IMR-90 (cell line): ENCODE results near the gene PPM1K. TPM values are rescaled to one million over a fixed set of nuclear protein-coding genes. Genes with fewer than 3 reads are reported as not detected.

Source experiments
- ATAC-seq: fragments of 200-7000 bp; cut with Tn5 transposase; 2 replicates; pipeline ENCODE4 v1.9.1; 2020; ENCODE audit warnings: low read depth, mild to moderate bottlenecking, moderate library complexity
- BruUV-seq: library from RNA; stranded (reverse); fragments of 400-500 nt; replicated peaks from 2 replicates; lab custom pipeline; 2021; lab: Mats Ljungman, UMichigan
- CTCF ChIA-PET: fragments of 300-600 bp; formaldehyde crosslinking; extraction: SDS; loops from one replicate; lab custom pipeline; 2021; ENCODE audit warnings: antibody characterized with exemption; lab: Yijun Ruan, JAX
- POLR2A ChIA-PET: fragments of 300-600 bp; sonication (Branson Sonifier 250); formaldehyde crosslinking; loops from one replicate; lab custom pipeline; 2022; ENCODE audit warnings: antibody characterized with exemption; ENCODE audit not compliant: unreplicated experiment; lab: Charles Lee
- DNase-seq: peaks from one replicate; pipeline ENCODE4 v3.0.0; 2013
- H2AFZ ChIP-seq: replicated peaks from 2 replicates; pipeline ENCODE3; 2013; ENCODE audit warnings: low read length, mild to moderate bottlenecking; ENCODE audit not compliant: poor library complexity
- H2AK5ac ChIP-seq: 2 replicates; pipeline ENCODE4 v1.6.1; 2013; ENCODE audit warnings: low read depth, low read length, inconsistent platforms
- H2AK9ac ChIP-seq: replicated peaks from 2 replicates; pipeline ENCODE3; 2013; ENCODE audit warnings: mild to moderate bottlenecking, low read depth, low read length, moderate library complexity; ENCODE audit not compliant: poor library complexity
- H2BK120ac ChIP-seq: 2 replicates; pipeline ENCODE4 v1.6.1; 2013; ENCODE audit warnings: low read depth, low read length, inconsistent platforms
- H2BK15ac ChIP-seq: 3 replicates; pipeline ENCODE4 v1.6.1; 2013; ENCODE audit warnings: low read depth, low read length, inconsistent platforms
- H2BK20ac ChIP-seq: 2 replicates; pipeline ENCODE4 v1.6.1; 2013; ENCODE audit warnings: low read depth, mild to moderate bottlenecking, inconsistent platforms, low read length, moderate library complexity
- H2BK5ac ChIP-seq: 2 replicates; pipeline ENCODE4 v1.6.1; 2013; ENCODE audit warnings: mild to moderate bottlenecking, low read depth, low read length, inconsistent platforms; ENCODE audit not compliant: poor library complexity, severe bottlenecking
- H3K14ac ChIP-seq: replicated peaks from 2 replicates; pipeline ENCODE4 v1.6.1; 2013; ENCODE audit warnings: low read depth, low read length, inconsistent platforms
- H3K18ac ChIP-seq: 2 replicates; pipeline ENCODE4 v1.6.1; 2013; ENCODE audit warnings: low read depth, low read length, control low read depth
- H3K23ac ChIP-seq: 2 replicates; pipeline ENCODE4 v1.6.1; 2013; ENCODE audit warnings: low read depth, low read length, inconsistent platforms
- H3K27ac ChIP-seq: 2 replicates; pipeline ENCODE4 v1.5.1; 2013; ENCODE audit warnings: mild to moderate bottlenecking, control low read depth, low read length; ENCODE audit not compliant: insufficient read depth
- H3K27me3 ChIP-seq: 2 replicates; pipeline ENCODE4 v1.6.1; 2013; ENCODE audit warnings: low read length; ENCODE audit not compliant: control insufficient read depth, insufficient read depth
- H3K36me3 ChIP-seq: 2 replicates; pipeline ENCODE4 v1.6.1; 2013; ENCODE audit warnings: low read length, mixed read lengths; ENCODE audit not compliant: control insufficient read depth, insufficient read depth
- H3K4ac ChIP-seq: 2 replicates; pipeline ENCODE4 v1.6.1; 2013; ENCODE audit warnings: low read depth, low read length, inconsistent platforms
- H3K4me1 ChIP-seq: 2 replicates; pipeline ENCODE4 v1.6.1; 2013; ENCODE audit warnings: low read length, mixed read lengths; ENCODE audit not compliant: control insufficient read depth, insufficient read depth
- H3K4me2 ChIP-seq: 2 replicates; pipeline ENCODE4 v1.6.1; 2013; ENCODE audit warnings: low read depth, mild to moderate bottlenecking, control low read depth, low read length, moderate library complexity
- H3K4me3 ChIP-seq: 2 replicates; pipeline ENCODE4 v1.5.1; 2013; ENCODE audit warnings: low read depth, mild to moderate bottlenecking, control low read depth, low read length, moderate library complexity; ENCODE audit not compliant: insufficient read depth
- H3K56ac ChIP-seq: 2 replicates; pipeline ENCODE4 v1.6.1; 2013; ENCODE audit warnings: low read length, inconsistent platforms; ENCODE audit not compliant: insufficient read depth; ENCODE audit errors: extremely low read depth
- H3K79me1 ChIP-seq, 2 experiments: 2 replicates each; pipeline ENCODE4 v1.6.1; 2013; ENCODE audit warnings: low read length in 2 of 2, inconsistent platforms in 1 of 2, low read depth in 1 of 2
- H3K9ac ChIP-seq: 2 replicates; pipeline ENCODE4 v1.6.1; 2013; ENCODE audit warnings: low read depth, low read length, control low read depth
- H3K9me1 ChIP-seq: 2 replicates; pipeline ENCODE4 v1.6.1; 2013; ENCODE audit warnings: low read length, inconsistent platforms; ENCODE audit not compliant: insufficient read depth
- H3K9me3 ChIP-seq: 2 replicates; pipeline ENCODE4 v1.6.1; 2013; ENCODE audit warnings: low read length; ENCODE audit not compliant: control insufficient read depth, insufficient read depth
- H4K20me1 ChIP-seq: 2 replicates; pipeline ENCODE4 v1.6.1; 2013; ENCODE audit warnings: low read length, inconsistent platforms; ENCODE audit not compliant: insufficient read depth
- H4K5ac ChIP-seq: 2 replicates; pipeline ENCODE4 v1.6.1; 2013; ENCODE audit warnings: mild to moderate bottlenecking, low read depth, low read length, control low read depth
- H4K8ac ChIP-seq, 2 experiments: 2 replicates each; pipeline ENCODE4 v1.6.1; 2013; ENCODE audit warnings: low read depth in 2 of 2, low read length in 2 of 2, control low read depth in 1 of 2, inconsistent platforms in 1 of 2
- H4K91ac ChIP-seq: 2 replicates; pipeline ENCODE4 v1.6.1; 2013; ENCODE audit warnings: low read depth, low read length, inconsistent platforms; ENCODE audit not compliant: insufficient read depth
- BHLHE40 ChIP-seq: fragments of 150-350 bp; IDR thresholded peaks from 2 replicates; pipeline ENCODE4 v1.6.1; 2016; ENCODE audit warnings: mild to moderate bottlenecking, low read depth, low read length
- CEBPB ChIP-seq: IDR thresholded peaks from 2 replicates; pipeline ENCODE4 v1.6.1; 2012; ENCODE audit warnings: low read depth, low read length, improper control_type of control experiment
- CHD1 ChIP-seq: IDR thresholded peaks from 2 replicates; pipeline ENCODE4 v1.6.1; 2012; ENCODE audit warnings: low read depth, low read length, improper control_type of control experiment
- CTCF ChIP-seq: conservative IDR thresholded peaks from 2 replicates; pipeline ENCODE4 v1.5.1; 2012; ENCODE audit warnings: mild to moderate bottlenecking, low read depth, low read length, improper control_type of control experiment
- ELK1 ChIP-seq: fragments of 150-350 bp; IDR thresholded peaks from 2 replicates; pipeline ENCODE4 v1.6.1; 2016; ENCODE audit warnings: low read depth, mild to moderate bottlenecking, low read length, moderate library complexity, borderline replicate concordance
- FOS ChIP-seq: fragments of 150-350 bp; IDR thresholded peaks from 2 replicates; pipeline ENCODE4 v1.6.1; 2016; ENCODE audit warnings: low read depth, low read length
- MAFK ChIP-seq: IDR thresholded peaks from 2 replicates; pipeline ENCODE4 v1.6.1; 2012; ENCODE audit warnings: low read depth, low read length, improper control_type of control experiment
- MAZ ChIP-seq: IDR thresholded peaks from 2 replicates; pipeline ENCODE4 v1.6.1; 2012; ENCODE audit warnings: low read depth, mild to moderate bottlenecking, low read length, improper control_type of control experiment, moderate library complexity, borderline replicate concordance
- MXI1 ChIP-seq: IDR thresholded peaks from 2 replicates; pipeline ENCODE4 v1.6.1; 2012; ENCODE audit warnings: low read depth, mild to moderate bottlenecking, low read length, moderate library complexity, borderline replicate concordance
- NFE2L2 ChIP-seq: fragments of 150-350 bp; IDR thresholded peaks from 2 replicates; pipeline ENCODE4 v1.6.1; 2016; ENCODE audit warnings: low read depth, mild to moderate bottlenecking, low read length
- RCOR1 ChIP-seq: IDR thresholded peaks from 2 replicates; pipeline ENCODE4 v1.6.1; 2012; ENCODE audit warnings: mild to moderate bottlenecking, low read length, improper control_type of control experiment; ENCODE audit not compliant: insufficient replicate concordance
- RFX5 ChIP-seq: IDR thresholded peaks from 2 replicates; pipeline ENCODE4 v1.8.0; 2012; ENCODE audit warnings: low read depth, mild to moderate bottlenecking, low read length, moderate library complexity
- SMC3 ChIP-seq: fragments of 150-350 bp; IDR thresholded peaks from 2 replicates; pipeline ENCODE4 v1.6.1; 2016; ENCODE audit warnings: low read depth, mild to moderate bottlenecking, antibody characterized with exemption, low read length, moderate library complexity
- WGBS, 2 experiments: methylation state at CpG; one replicate each; pipeline versions ENCODE4 v1.1.5 to v1.1.7; 2013; ENCODE audit warnings: missing lambda C conversion rate in 2 of 2; ENCODE audit not compliant: insufficient read length in 1 of 2; ENCODE audit errors: extremely low coverage in 2 of 2; 5-methylcytosine and 5-hydroxymethylcytosine counted together
- dilution Hi-C: fragments of 300-500 bp; cut with HindIII; formaldehyde crosslinking; loops from one replicate; pipeline ENCODE4 v1.14.3; 2018; ENCODE audit warnings: low sequenced_read_pairs; ENCODE audit not compliant: unreplicated experiment
- in situ Hi-C: fragments of 300-500 bp; cut with MboI; formaldehyde crosslinking; loops from 3 replicates; pipeline ENCODE4 v1.14.3; 2019; ENCODE audit warnings: low sequenced_read_pairs, inconsistent platforms, mixed read lengths
- intact Hi-C: fragments of 100-400 bp; cut with micrococcal nuclease; formaldehyde crosslinking; loops from 2 replicates; pipeline ENCODE4 v1.10.0; 2022
- polyA plus RNA-seq, 3 experiments: library from polyadenylated mRNA; depleted of rRNA; stranded (reverse); fragments of >200 nt; gene quantifications; 2 replicates each; pipeline ENCODE4 v1.2.3, GENCODE V29; 2012; ENCODE audit warnings: low replicate concordance in 1 of 3
- total RNA-seq: library from RNA; depleted of rRNA; stranded (reverse); fragments of >200 nt; gene quantifications from 2 replicates; pipeline ENCODE4 v1.2.3, GENCODE V29; 2012

Gene PPM1K
- total and polyA plus RNA-seq, 2 of the 4 experiments (the other 2 are of a cell fraction): 6.1 to 11.5 TPM

- ATAC-seq (no peak), DNase-seq (no peak)
- BruUV-seq: no TSS peak
- Histone ChIP-seq H3K27ac (no peak overlapping the region), H4K20me1 (no peaks in the 10 kb centered on the region), H2BK5ac (no peak overlapping the region), H4K5ac (no peak overlapping the region), H3K4me3 (no peak overlapping the region), H3K9ac (no peak overlapping the region), H3K23ac (no peak overlapping the region), H3K4me1 (no peaks in the 10 kb centered on the region), H3K56ac (no peak overlapping the region), H2BK15ac (no peak overlapping the region), H3K14ac (no peak overlapping the region), H2BK20ac (no peak overlapping the region), H2BK120ac (no peak overlapping the region), H3K9me3 (no peaks in the 10 kb centered on the region), H2AFZ (no peak overlapping the region), H3K79me1 (no peaks in the 10 kb centered on the region), H2AK5ac (no peak overlapping the region), H3K36me3 (no peaks in the 10 kb centered on the region), H3K18ac (no peak overlapping the region), H3K4me2 (no peak overlapping the region), H4K8ac (no peak overlapping the region), H3K27me3 (no peaks in the 10 kb centered on the region; the same call in 1 of the 2 replicates), H2AK9ac (no peak overlapping the region), H3K4ac (no peak overlapping the region), H4K91ac (no peak overlapping the region), H3K9me1 (no peaks in the 10 kb centered on the region)
- CTCF ChIA-PET: no interaction called here
- TF ChIP-seq CEBPB (no peak), MAFK (no peak), MXI1 (no peak), SMC3 (no peak), RCOR1 (no peak), BHLHE40 (no peak), MAZ (no peak), CHD1 (no peak), ELK1 (no peak), RFX5 (no peak), NFE2L2 (no peak), CTCF (no peak), FOS (no peak)
- dilution Hi-C loops: loop anchor here (25.0 kb wide), 1 partner anchor 270 kb away; the partner anchor contains the start of gene PYURF
- in situ Hi-C loops: no loop called here
- intact Hi-C loops: no loop called here
- WGBS, 2 experiments: no CpG with 5 or more reads among the region's 1 CpG
- POLR2A ChIA-PET: no interaction called here
These were observed 42.2 kb downstream of the PPM1K start for GRCh38 chr4:88242144-88242543.
